Measurements from ENCODE around the gene RHEB.
"Not testable (repeated sequence)": the region's sequence is repeated elsewhere in the genome, so short reads cannot be mapped to it uniquely, and the experiment has no call there.

The RHEB gene, protein sequence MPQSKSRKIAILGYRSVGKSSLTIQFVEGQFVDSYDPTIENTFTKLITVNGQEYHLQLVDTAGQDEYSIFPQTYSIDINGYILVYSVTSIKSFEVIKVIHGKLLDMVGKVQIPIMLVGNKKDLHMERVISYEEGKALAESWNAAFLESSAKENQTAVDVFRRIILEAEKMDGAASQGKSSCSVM

GRCh38 chr7:151519765-151520418 is at the start of gene RHEB:
Gene RHEB (minus strand): TSS chr7:151519895. CDS start chr7:151519511, 384 bp downstream.
- DNase-seq: peak; percentile 97

GRCh38 chr7:151566897-151567320 is 47.2 kb upstream of the RHEB start:
- DNase-seq: no peak

DNA sequence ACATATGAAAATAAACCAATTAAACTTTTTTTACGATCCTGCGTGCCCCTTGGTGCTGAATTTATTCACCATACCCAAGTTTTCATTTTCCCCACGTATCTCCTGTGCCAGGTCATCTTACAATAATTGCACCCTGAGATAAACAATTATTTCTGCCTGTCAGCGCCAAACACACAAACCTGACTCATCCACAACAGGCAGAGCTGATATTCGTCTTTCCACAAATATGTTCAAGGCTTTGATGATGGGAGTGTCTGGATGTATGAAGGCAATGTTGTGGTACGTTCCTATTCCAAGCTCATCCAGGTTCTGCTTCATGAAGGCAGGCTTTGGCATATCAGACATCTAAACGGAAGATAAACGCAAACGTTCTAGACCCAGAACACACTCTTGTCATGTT is 45.8 kb upstream of the RHEB start:
- no peak for DNase-seq

GRCh38 chr7:151560243-151560642 is 40.5 kb upstream of the RHEB start:
- no peak for DNase-seq

DNA sequence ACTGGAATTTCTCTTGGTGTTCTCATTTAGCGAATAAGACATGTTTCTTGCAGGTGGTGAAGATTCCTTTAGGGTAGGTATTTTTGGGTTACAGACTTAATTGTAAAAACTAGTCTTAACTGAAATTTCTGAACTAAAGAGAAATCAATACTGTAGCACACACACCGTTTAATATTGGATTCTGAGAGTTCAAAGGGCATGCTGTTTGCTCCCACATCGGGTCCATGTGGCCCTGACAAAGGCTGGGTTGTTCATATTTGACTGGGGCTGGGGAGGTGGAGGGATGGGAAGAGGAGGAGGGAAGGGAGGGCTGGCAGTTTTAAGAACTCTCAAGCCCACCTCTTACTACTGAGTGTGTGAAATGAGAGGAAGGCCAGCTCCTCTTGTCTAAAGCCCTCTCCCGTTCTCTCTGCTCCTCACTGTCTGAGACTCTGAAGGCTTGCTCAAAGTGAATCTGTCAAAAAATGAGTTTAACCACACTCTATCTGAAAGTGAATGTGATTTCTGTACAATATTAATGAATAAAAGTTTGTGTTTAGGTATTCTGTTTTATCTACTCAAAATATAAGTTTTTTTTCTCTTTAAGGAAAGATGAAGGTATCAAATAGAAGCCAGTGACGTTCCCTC is 40.0 kb upstream of the RHEB start:
- no peak for DNase-seq

GRCh38 chr7:151558575-151558974 is 38.9 kb upstream of the RHEB start:
- no peak for DNase-seq

- DNase-seq: no peak
These were observed 36.9 kb upstream of the RHEB start for GRCh38 chr7:151556592-151556991.

DNA sequence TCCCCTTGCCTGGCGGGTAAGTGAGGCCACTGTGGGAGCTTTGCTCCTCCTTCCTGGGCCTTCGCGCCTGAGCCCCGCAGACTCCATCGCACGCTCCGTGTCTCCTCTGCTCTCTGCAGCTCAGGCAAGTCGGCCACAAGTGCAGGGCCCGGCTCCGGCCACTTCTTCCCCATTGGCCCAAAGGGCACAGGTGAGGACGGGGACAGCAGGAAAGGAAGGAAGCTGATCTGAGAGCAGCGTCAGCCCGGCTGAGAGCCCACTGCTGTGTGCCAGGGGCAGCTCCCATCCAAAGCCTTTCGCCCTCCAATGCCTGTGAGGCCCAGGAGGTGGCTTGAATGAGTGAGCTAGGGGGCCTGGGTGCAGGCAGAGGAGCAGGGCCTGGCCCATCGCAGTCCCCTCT is 33.7 kb upstream of the RHEB start:
- DNase-seq: no peak

DNA sequence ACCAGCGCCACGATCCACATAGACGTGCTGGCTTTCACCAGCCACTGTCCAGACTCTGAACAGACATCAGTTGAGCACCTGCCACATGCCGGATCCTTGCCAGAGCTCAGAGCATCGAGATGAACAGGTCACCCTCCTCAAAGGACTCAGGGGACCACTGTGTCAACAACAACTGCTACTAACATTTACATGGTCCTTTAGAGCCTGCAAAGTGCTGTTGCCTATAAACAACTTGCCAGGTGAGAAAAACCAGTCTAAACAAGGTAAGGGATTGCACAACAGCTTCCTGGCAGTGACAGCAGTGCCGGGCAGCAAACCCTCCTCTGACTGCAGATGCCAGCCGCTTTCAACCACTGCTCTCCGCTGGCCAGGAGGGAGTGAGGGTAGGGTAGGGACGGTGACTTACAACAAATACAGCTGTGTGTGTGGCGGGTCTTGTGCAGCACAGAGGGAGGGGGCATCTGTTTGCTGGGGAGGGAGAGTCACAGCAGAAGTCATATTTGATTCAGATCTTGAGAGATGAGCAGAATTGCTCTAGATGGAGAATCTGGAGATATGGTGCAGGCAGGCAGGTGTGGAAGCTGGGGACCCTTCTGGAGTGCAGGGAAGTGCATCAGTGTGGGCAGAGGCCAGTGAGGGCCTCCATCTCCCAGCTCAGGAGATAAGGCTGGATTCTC is 32.8 kb upstream of the RHEB start:
- no peak for DNase-seq

DNA sequence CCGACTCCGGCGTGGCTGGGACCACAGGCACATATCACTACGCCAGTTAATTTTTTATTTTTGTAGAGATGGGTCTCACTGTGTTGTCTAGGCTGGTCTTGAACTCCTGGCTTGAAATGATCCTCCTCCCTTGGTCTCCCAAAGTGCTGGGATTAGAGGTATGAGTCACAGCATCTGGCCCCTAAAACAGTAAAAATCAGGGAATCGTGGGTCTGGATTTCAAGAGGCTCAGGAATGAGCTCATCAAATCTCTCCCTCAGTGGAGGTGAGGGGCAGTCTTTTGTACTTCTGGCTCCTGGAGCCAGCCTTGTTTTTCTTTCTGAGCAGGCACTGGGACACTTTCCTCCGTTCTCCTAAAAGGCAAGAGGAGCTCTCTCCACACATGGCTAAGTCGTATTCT is 32.1 kb upstream of the RHEB start:
- no peak for DNase-seq

DNA sequence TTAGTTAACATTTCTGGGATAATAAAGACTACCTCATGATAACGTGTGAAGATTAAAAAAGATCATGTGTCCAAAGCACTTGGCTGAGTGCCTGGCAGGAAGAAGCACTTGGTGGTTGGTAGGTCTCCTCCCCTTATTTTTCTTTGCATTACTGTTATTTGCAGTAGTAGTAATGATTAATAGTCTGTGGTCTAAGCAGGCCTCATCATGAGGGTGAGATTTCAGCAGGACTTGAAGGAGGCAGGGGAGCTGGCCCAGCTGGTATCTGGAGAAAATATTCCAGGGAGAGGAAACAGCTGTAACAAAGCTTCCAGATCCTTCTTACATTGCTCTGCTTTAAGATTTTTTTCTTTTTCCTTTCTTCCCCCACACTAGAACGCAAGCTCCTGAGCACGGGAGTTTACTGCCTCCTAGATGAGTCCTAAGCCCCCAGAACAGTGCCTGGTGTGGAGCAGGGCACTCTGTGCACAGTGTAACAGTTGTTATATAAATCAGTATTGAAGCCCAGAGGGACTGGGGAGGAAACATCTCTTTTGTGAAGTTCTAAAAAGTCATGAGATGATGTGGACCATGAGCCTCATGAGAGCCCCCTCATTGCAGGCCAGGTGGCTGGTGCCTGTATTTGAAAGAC is 31.1 kb upstream of the RHEB start:
- no peak for DNase-seq

GRCh38 chr7:151549644-151550043 is 29.9 kb upstream of the RHEB start:
- no peak for DNase-seq

DNA sequence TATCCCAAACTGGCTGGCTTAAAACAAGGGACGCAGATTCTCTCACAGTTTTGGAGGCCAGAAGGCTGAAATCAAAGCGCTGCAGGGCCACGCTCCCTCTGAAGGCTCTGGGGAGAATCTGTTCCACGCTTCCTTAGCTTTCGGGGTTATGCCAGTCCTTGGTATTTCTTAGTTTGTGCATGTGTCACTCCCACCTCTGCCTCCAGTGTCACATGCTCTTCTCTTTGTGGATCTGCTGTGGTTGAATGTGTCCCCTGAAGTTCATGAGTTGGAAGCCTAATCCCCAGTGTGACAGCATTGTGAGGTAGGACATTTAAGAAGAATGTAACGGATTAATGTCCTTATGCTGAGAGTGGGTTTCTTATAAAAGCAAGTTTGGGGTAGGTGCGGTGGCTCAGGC is 29.4 kb upstream of the RHEB start:
- DNase-seq: no peak

DNA sequence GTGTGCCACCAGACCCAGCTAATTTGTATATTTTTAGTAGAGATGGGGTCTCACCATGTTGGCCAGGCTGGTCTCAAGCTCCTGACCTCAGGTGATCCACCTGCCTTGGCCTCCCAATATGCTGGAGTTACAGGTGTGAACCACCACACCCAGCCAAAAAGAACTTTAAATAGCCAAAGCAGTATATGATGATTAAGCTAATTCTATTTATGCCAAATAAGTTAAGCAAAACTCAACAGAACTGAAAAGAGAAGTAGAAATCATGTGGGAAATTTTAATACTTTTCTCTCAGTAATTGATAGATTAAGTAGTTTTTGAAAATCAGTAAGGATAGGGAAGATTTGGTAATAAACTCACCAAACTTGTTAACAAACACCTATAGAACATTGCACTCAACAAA is 24.5 kb upstream of the RHEB start:
- no peak for DNase-seq

DNA sequence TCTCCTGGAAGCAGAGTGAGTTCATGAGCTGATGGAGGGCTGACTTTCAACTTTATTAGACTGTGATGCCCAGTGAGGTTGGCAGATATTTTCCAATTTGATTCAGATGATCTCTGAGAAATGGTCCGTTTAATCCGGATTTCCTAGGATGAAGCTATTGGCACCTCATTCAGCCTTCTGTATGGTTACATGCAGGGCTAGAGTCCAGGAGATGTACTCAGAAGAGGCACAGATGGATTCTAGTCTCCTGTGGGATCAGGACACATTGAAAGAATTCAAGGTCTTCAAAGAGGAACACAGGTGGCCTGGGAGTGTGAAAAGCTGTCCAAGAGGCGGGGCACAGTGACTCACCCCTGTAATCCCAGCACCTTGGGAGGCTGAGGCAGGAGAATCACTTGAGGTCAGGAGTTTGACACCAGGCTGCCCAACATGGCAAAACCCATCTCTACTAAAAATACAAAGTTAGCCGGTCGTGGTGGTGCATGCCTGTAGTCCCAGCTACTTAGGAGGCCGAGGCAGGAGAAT is 23.0 kb upstream of the RHEB start:
- DNase-seq: no peak

DNA sequence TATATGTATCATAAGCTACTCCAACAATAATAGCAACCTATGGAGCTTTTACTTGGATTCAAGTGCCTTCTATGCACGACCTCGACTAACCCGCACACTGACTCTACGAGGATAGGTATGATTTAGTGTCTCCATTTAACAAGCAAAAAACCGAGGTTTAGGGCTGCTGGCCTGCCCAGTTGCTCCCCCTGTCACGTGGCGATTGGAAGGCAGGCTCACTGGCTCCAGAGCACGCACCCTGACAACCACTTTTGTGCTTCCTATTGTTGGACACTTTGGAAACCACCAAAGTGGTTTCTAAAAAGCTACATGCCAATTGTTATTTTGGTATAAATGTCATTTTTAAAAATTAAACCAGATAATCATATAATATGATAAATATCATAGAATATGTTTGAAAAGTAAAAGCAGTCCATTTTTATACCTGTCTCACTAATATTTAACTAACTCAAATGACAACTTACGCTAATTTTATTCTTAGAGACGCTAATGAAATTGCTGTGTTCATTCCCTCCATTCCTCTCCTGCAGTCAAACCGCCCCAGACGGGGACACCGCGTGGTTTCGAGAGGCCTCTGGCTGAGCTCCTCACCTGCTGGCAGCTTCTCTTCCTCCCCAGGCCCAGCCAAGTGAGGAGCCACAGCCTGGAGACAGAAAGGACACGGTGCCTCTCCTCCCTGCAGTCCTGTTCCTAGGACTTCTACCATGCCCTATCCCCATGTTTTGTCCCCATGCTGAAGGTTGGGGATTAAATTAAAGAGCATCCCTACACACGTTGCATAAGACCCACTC is 22.2 kb upstream of the RHEB start:
- no peak for DNase-seq

- DNase-seq: no peak
These were observed 20.5 kb upstream of the RHEB start for GRCh38 chr7:151540146-151540545.

GRCh38 chr7:151539088-151539671 is 19.5 kb upstream of the RHEB start:
- no peak for DNase-seq

DNA sequence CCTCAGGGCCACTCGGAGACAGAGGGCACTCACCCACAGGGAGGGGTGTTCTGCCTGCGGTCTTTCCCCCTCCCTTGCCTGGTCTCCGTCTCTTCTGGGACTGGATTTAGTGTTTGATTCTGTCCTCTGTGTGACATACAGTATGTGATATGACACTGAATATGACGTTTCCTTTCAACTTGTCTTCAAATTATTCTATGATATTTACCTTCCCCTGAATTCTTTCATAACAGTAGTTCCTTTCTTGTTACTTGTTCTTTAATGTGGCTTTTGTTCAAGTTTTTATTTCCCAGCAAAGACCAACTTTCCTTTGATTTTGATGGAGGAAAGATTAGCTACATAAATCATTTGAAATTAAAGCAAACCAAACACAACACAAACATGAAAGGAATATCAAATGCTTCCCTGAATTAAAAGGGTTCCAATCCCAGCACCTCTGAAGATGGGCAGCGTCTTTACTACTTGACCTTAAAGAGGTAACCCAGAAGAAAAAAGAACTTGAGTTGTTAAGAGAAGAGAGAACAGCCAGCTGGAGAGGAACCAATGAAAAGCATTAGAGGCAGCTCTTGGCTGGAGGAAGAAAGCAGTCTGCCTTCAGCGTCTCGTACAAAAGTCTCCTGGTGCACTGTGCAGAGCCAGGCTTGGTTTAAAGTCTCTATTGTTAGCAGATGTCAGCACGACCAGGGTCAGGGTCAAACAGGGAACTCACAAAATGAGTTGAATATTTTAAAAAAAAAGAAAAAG is 18.3 kb upstream of the RHEB start:
- DNase-seq: no peak

- not testable (repeated sequence) for DNase-seq
These were observed 16.5 kb upstream of the RHEB start for GRCh38 chr7:151536178-151536577.

- DNase-seq: no peak
These were observed 10.1 kb upstream of the RHEB start for GRCh38 chr7:151529842-151530241.
